HUES48 (cell line): ENCODE results near the gene AMMECR1.
"Not testable (repeated sequence)": the region's sequence is repeated elsewhere in the genome, so short reads cannot be mapped to it uniquely, and the experiment has no call there.

ENCODE experiments used
- H3K27ac ChIP-seq: one replicate; pipeline ENCODE4 v1.7.0; 2013; ENCODE audit warnings: low read depth, low read length, inconsistent platforms
- H3K27me3 ChIP-seq: 2 replicates; pipeline ENCODE4 v1.6.1; 2013; ENCODE audit warnings: mild to moderate bottlenecking, low read length; ENCODE audit not compliant: control insufficient read depth, insufficient read depth
- H3K36me3 ChIP-seq: 2 replicates; pipeline ENCODE4 v1.6.1; 2013; ENCODE audit warnings: low read length; ENCODE audit not compliant: control insufficient read depth, insufficient read depth
- H3K4me1 ChIP-seq: 2 replicates; pipeline ENCODE4 v1.6.1; 2013; ENCODE audit warnings: mild to moderate bottlenecking, low read length; ENCODE audit not compliant: control insufficient read depth, insufficient read depth
- H3K4me3 ChIP-seq: 2 replicates; pipeline ENCODE4 v1.5.1; 2013; ENCODE audit warnings: mild to moderate bottlenecking, low read depth, low read length
- H3K9ac ChIP-seq: 2 replicates; pipeline ENCODE4 v1.6.1; 2013; ENCODE audit warnings: mild to moderate bottlenecking, low read depth, low read length, moderate library complexity
- H3K9me3 ChIP-seq: 2 replicates; pipeline ENCODE4 v1.6.1; 2013; ENCODE audit warnings: low read length; ENCODE audit not compliant: control insufficient read depth, insufficient read depth

AMMECR1 gene

DNA sequence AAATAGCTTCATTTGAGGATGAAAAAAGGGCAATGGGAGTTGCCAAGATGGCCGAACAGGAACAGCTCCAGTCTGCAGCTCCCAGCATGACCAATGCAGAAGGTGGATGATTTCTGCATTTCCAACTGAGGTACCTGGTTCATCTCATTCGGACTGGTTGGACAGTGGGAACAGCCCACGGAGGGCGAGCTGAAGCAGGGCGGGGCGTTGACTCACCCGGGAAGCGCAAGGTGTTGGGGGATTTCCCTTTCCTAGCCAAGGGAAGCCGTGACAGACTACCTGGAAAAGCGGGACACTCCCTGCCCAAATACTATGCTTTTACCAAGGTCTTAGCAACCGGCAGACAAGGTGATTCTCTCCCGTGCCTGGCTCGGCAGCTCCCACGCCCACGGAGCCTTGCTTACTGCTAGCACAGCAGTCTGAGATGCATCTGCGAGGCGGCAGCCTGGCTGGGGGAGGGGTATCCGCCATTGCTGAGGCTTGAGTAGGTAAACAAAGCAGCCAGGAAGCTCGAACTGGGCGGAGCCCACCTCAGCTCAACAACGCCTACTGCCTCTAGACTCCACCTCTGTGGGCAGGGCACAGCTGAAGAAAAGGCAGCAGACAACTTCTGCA, 88.3 kb downstream of the AMMECR1 start:
- not testable (repeated sequence) for H3K36me3 ChIP-seq, H3K9me3 ChIP-seq, H3K27me3 ChIP-seq, H3K4me1 ChIP-seq
- peak overlapping the region; percentile 74 for H3K4me3 ChIP-seq
- peak overlapping the region; percentile 86 for H3K9ac ChIP-seq
- H3K27ac ChIP-seq, result peak overlapping the region; percentile 86

GRCh38 chrX:110228453-110228852, 89.4 kb downstream of the AMMECR1 start:
- H3K27me3 ChIP-seq, result no peaks in the 10 kb centered on the region; the same call in 1 of the 2 replicates
- H3K9me3 ChIP-seq, result no peaks in the 10 kb centered on the region
- no peak overlapping the region for H3K4me3 ChIP-seq
- no peak overlapping the region for H3K27ac ChIP-seq
- peaks cover 6% of the 10 kb centered on the region for H3K4me1 ChIP-seq
- H3K36me3 ChIP-seq, result no peaks in the 10 kb centered on the region
- H3K9ac ChIP-seq, result no peak overlapping the region

- Histone ChIP-seq H3K9ac (no peak overlapping the region), H3K27ac (no peak overlapping the region), H3K36me3 (no peaks in the 10 kb centered on the region), H3K4me3 (no peak overlapping the region), H3K27me3 (no peaks in the 10 kb centered on the region; the same call in none of the 2 replicates), H3K4me1 (peaks cover 6% of the 10 kb centered on the region), H3K9me3 (no peaks in the 10 kb centered on the region)
These were observed 91.0 kb downstream of the AMMECR1 start for GRCh38 chrX:110226931-110227330.

GRCh38 chrX:110224926-110225617, 92.8 kb downstream of the AMMECR1 start:
- H3K4me3 ChIP-seq, result no peak overlapping the region
- H3K9me3 ChIP-seq, result no peaks in the 10 kb centered on the region
- no peaks in the 10 kb centered on the region for H3K36me3 ChIP-seq
- peaks cover 7% of the 10 kb centered on the region for H3K4me1 ChIP-seq
- H3K27me3 ChIP-seq, result no peaks in the 10 kb centered on the region; the same call in none of the 2 replicates
- H3K27ac ChIP-seq, result no peak overlapping the region
- no peak overlapping the region for H3K9ac ChIP-seq

DNA sequence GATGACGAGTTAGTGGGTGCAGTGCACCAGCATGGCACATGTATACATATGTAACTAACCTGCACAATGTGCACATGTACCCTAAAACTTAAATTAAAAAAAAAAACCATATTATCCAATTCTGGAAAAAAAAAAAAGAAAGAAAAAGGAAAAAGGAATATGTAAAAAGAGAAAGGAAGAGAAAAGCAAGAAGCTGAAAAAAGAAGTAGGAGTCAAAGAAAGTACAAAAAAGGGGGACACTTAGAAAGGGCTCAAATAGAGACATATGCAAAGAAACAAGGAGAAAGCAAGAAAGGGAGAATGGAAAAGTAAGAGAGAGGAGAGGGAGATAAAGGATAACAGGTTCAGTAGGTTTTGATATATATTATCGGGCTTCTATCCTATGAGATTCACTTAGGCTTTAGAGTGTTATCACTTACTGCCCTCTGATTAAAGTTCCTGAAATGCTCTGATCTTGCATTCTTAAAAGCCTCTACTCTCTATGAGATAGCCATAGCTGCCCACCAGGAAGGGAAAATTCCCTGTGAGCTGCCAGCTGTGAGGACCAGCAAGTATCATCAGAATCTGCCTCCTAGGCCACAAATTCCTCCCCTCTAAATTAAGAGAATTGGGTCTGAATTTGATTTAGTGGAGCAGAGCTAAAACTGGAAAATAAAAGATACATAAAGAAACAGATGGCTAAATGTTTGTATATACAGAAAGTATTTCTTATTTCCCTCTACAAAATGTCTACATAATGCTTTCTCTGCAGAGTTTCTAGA, 95.2 kb downstream of the AMMECR1 start:
- Histone ChIP-seq H3K9ac (no peak overlapping the region), H3K9me3 (no peaks in the 10 kb centered on the region), H3K36me3 (no peaks in the 10 kb centered on the region), H3K27ac (no peak overlapping the region), H3K27me3 (no peaks in the 10 kb centered on the region; the same call in none of the 2 replicates), H3K4me1 (peaks cover 9% of the 10 kb centered on the region; the same call in 1 of the 2 replicates), H3K4me3 (no peak overlapping the region)

- Histone ChIP-seq H3K9me3 (no peaks in the 10 kb centered on the region), H3K27me3 (no peaks in the 10 kb centered on the region; the same call in none of the 2 replicates), H3K9ac (no peak overlapping the region), H3K4me3 (no peak overlapping the region), H3K4me1 (peaks cover 4% of the 10 kb centered on the region; the same call in 1 of the 2 replicates), H3K27ac (no peak overlapping the region), H3K36me3 (peaks cover 4% of the 10 kb centered on the region; the same call in 1 of the 2 replicates)
These were observed 98.0 kb downstream of the AMMECR1 start for GRCh38 chrX:110219920-110220319.

GRCh38 chrX:110218591-110218990, 99.3 kb downstream of the AMMECR1 start:
- no peaks in the 10 kb centered on the region; the same call in none of the 2 replicates for H3K27me3 ChIP-seq
- no peak overlapping the region for H3K4me3 ChIP-seq
- no peaks in the 10 kb centered on the region for H3K9me3 ChIP-seq
- peaks cover 4% of the 10 kb centered on the region; the same call in 1 of the 2 replicates for H3K4me1 ChIP-seq
- H3K36me3 ChIP-seq, result peaks cover 4% of the 10 kb centered on the region; the same call in 1 of the 2 replicates
- H3K27ac ChIP-seq, result no peak overlapping the region
- H3K9ac ChIP-seq, result no peak overlapping the region

- peaks cover 3% of the 10 kb centered on the region for H3K27me3 ChIP-seq
- H3K4me1 ChIP-seq, result peaks cover 8% of the 10 kb centered on the region; the same call in 1 of the 2 replicates
- H3K9me3 ChIP-seq, result no peaks in the 10 kb centered on the region
- H3K4me3 ChIP-seq, result no peak overlapping the region
- no peak overlapping the region for H3K9ac ChIP-seq
- peaks cover 4% of the 10 kb centered on the region; the same call in 1 of the 2 replicates for H3K36me3 ChIP-seq
- no peak overlapping the region for H3K27ac ChIP-seq
These were observed 101.9 kb downstream of the AMMECR1 start for GRCh38 chrX:110216027-110216426.

DNA sequence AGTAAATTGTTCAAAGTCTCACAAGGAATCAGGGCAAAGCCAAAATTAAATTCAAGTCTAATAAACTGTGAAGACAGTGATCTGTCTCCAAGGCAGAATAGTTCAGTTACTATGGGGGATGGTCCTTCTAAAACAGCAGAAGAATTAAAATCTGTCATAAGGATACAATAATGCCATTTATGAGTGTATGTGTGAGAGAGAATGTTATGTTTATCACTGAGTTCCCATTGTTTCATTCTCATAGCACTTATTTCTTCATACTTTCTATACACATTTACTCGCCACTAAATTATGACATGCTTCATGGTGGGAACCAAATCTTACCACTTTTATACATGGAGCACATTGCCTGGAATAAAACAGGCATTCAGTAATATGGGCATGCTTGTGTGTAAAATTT, 102.5 kb downstream of the AMMECR1 start:
- Histone ChIP-seq H3K9me3 (no peaks in the 10 kb centered on the region), H3K4me1 (peaks cover 14% of the 10 kb centered on the region), H3K9ac (no peak overlapping the region), H3K4me3 (no peak overlapping the region), H3K27me3 (peaks cover 3% of the 10 kb centered on the region), H3K36me3 (peaks cover 4% of the 10 kb centered on the region; the same call in 1 of the 2 replicates), H3K27ac (no peak overlapping the region)

DNA sequence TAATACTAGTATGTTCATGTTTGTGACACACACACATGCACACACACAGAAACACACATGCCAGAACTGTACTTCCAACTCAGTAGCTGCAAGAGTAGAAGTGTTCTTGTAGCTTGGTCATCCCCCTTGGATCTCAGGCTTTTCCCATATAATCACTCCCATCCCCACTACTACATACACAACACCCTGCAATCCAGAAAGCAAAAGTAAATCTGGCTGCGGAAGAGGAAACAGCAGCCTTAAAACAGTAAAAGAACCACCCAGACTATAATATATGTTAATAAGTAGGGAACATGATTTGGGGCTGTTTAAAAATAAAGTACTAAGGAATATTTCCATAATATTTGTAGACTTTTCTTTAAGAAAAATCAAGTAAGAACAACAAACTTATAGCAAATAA, 103.2 kb downstream of the AMMECR1 start:
- Histone ChIP-seq H3K27ac (no peak overlapping the region), H3K36me3 (peaks cover 4% of the 10 kb centered on the region; the same call in 1 of the 2 replicates), H3K27me3 (peaks cover 3% of the 10 kb centered on the region), H3K9me3 (no peaks in the 10 kb centered on the region), H3K9ac (no peak overlapping the region), H3K4me1 (peaks cover 17% of the 10 kb centered on the region), H3K4me3 (no peak overlapping the region)
